GM18870 (cell line): ENCODE results near the gene ATIC.

ENCODE experiments used
- ATAC-seq: cut with Tn5 transposase; IDR thresholded peaks from one replicate; pipeline ENCODE4 v1.9.1; 2021; ENCODE audit warnings: moderate library complexity; ENCODE audit not compliant: unreplicated experiment

ATIC gene

GRCh38 chr2:215314896-215315295 is 3.0 kb downstream of the ATIC start:
- no peak for ATAC-seq

- ATAC-seq: no peak
These were observed 3.4 kb downstream of the ATIC start for GRCh38 chr2:215315301-215315700.

GRCh38 chr2:215316336-215316735 is 4.5 kb downstream of the ATIC start:
- no peak for ATAC-seq

GRCh38 chr2:215319500-215319899 is 7.6 kb downstream of the ATIC start:
- no peak for ATAC-seq

- no peak for ATAC-seq
These were observed 8.2 kb downstream of the ATIC start for GRCh38 chr2:215320102-215320501.

GRCh38 chr2:215320679-215321078 is 8.8 kb downstream of the ATIC start:
- ATAC-seq: no peak

GRCh38 chr2:215324811-215325210 is 13.0 kb downstream of the ATIC start:
- no peak for ATAC-seq

- no peak for ATAC-seq
These were observed 16.2 kb downstream of the ATIC start for GRCh38 chr2:215328066-215328465.

- ATAC-seq: peak; percentile 85
These were observed 21.2 kb downstream of the ATIC start for GRCh38 chr2:215332872-215333595.

GRCh38 chr2:215338883-215339679 is 27.2 kb downstream of the ATIC start:
- no peak for ATAC-seq

- ATAC-seq: no peak
These were observed 36.0 kb downstream of the ATIC start for GRCh38 chr2:215347878-215348277.

GRCh38 chr2:215352602-215353001 is 40.7 kb downstream of the ATIC start:
- no peak for ATAC-seq

- ATAC-seq: no peak
These were observed 43.2 kb downstream of the ATIC start for GRCh38 chr2:215354771-215355695.

GRCh38 chr2:215355801-215356200 is 43.9 kb downstream of the ATIC start:
- ATAC-seq: no peak

GRCh38 chr2:215356334-215356947 is 44.6 kb downstream of the ATIC start:
- no peak for ATAC-seq

GRCh38 chr2:215356948-215357461 is 45.1 kb downstream of the ATIC start:
- no peak for ATAC-seq

GRCh38 chr2:215357660-215358059 is 45.8 kb downstream of the ATIC start:
- ATAC-seq: no peak

GRCh38 chr2:215358312-215358845 is 46.5 kb downstream of the ATIC start:
- no peak for ATAC-seq

GRCh38 chr2:215358891-215359575 is 47.2 kb downstream of the ATIC start:
- ATAC-seq: no peak

GRCh38 chr2:215359576-215359922 is 47.7 kb downstream of the ATIC start:
- ATAC-seq: no peak
